DOHH2 (cell line): ENCODE results near the gene AMBRA1.

ENCODE experiments used
- H3F3A ChIP-seq: fragments of 200-600 bp; sonication (generic), shearing (Covaris generic); 2 replicates; pipeline ENCODE4 v1.6.0; 2016; ENCODE audit warnings: antibody characterized with exemption, mild to moderate bottlenecking; ENCODE audit not compliant: control insufficient read depth, insufficient read depth
- H3K27ac ChIP-seq: fragments of 200-600 bp; sonication (generic); 2 replicates; pipeline ENCODE4 v1.5.1; 2014; ENCODE audit warnings: low read depth, mild to moderate bottlenecking, low read length, moderate library complexity
- H3K27me3 ChIP-seq: fragments of 200-600 bp; sonication (generic); 2 replicates; pipeline ENCODE4 v1.6.1; 2014; ENCODE audit warnings: mild to moderate bottlenecking, low read length, mixed read lengths; ENCODE audit not compliant: control insufficient read depth
- H3K36me3 ChIP-seq: fragments of 200-600 bp; sonication (generic); 2 replicates; pipeline ENCODE4 v1.6.1; 2014; ENCODE audit warnings: mild to moderate bottlenecking, low read length, moderate library complexity, mixed read lengths; ENCODE audit not compliant: control insufficient read depth
- H3K4me1 ChIP-seq: fragments of 200-600 bp; sonication (generic); 2 replicates; pipeline ENCODE4 v1.6.1; 2014; ENCODE audit warnings: mild to moderate bottlenecking, low read length, mixed read lengths; ENCODE audit not compliant: control insufficient read depth
- H3K4me2 ChIP-seq: fragments of 200-600 bp; sonication (generic); 2 replicates; pipeline ENCODE4 v1.6.0; 2014; ENCODE audit warnings: mild to moderate bottlenecking, low read length, moderate library complexity
- H3K4me3 ChIP-seq: fragments of 200-600 bp; sonication (generic); 2 replicates; pipeline ENCODE4 v1.5.1; 2014; ENCODE audit warnings: mild to moderate bottlenecking, low read length, mixed read lengths
- H3K79me2 ChIP-seq: fragments of 200-600 bp; sonication (generic); 2 replicates; pipeline ENCODE4 v1.6.1; 2014; ENCODE audit warnings: mild to moderate bottlenecking, low read length, mixed read lengths; ENCODE audit not compliant: control insufficient read depth
- H3K9me2 ChIP-seq: fragments of 200-600 bp; sonication (generic); replicated peaks from 2 replicates; pipeline ENCODE4 v1.6.1; 2014; ENCODE audit warnings: mild to moderate bottlenecking, low read length, mixed read lengths; ENCODE audit not compliant: control insufficient read depth
- H3K9me3 ChIP-seq: fragments of 200-600 bp; sonication (generic); 2 replicates; pipeline ENCODE4 v1.6.1; 2014; ENCODE audit warnings: antibody characterized with exemption, low read length, mixed read lengths; ENCODE audit not compliant: control insufficient read depth, insufficient read depth
- H4K20me1 ChIP-seq: fragments of 200-600 bp; sonication (generic); 2 replicates; pipeline ENCODE4 v1.6.0; 2014; ENCODE audit warnings: low read depth, mild to moderate bottlenecking, antibody characterized with exemption, low read length, moderate library complexity; ENCODE audit not compliant: control insufficient read depth, insufficient read depth
- EZH2phosphoT487 ChIP-seq: fragments of 200-600 bp; sonication (generic); IDR thresholded peaks from 2 replicates; pipeline ENCODE4 v1.6.1; 2017; ENCODE audit warnings: borderline replicate concordance, mild to moderate bottlenecking, antibody characterized with exemption, low read length, moderate library complexity, mixed read lengths
- TF ChIP-seq, protein P1 (sequence below): fragments of 200-600 bp; sonication (generic); IDR thresholded peaks from one replicate; pipeline ENCODE4 v1.5.1; 2014; ENCODE audit warnings: antibody characterized with exemption, mild to moderate bottlenecking, low read depth, low read length; ENCODE audit not compliant: poor library complexity, severe bottlenecking

AMBRA1 gene

DNA sequence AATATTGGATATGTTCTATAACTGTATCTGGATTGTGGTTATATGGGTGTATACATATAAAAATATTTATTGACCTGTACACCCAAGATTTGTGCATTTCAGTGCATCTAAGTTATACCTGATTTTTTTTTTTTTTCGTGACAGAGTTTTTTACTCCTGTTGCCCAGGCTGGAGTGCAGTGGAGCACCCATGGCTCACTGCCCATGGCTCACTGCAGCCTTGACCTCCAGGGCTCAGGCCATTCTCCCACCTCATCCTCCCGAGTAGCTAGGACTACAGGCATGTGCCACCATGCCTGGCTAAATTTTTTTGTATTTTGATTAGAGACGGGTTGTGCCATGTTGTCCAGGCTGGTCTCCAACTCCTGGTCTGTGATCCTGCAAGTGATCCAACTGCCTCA lies 47.8 kb upstream of the AMBRA1 start:
- peaks cover 20% of the 10 kb centered on the region for H3K36me3 ChIP-seq
- H3K4me2 ChIP-seq = no peak overlapping the region
- no peaks in the 10 kb centered on the region for H3K79me2 ChIP-seq
- no peaks in the 10 kb centered on the region; the same call in 1 of the 2 replicates for H3F3A ChIP-seq
- H4K20me1 ChIP-seq = no peaks in the 10 kb centered on the region
- H3K9me3 ChIP-seq = no peaks in the 10 kb centered on the region
- H3K27me3 ChIP-seq = no peaks in the 10 kb centered on the region
- H3K4me3 ChIP-seq = no peak overlapping the region
- no peaks in the 10 kb centered on the region for H3K4me1 ChIP-seq
- no peak for TF ChIP-seq EZH2phosphoT487
- TF ChIP-seq, protein P1, sequence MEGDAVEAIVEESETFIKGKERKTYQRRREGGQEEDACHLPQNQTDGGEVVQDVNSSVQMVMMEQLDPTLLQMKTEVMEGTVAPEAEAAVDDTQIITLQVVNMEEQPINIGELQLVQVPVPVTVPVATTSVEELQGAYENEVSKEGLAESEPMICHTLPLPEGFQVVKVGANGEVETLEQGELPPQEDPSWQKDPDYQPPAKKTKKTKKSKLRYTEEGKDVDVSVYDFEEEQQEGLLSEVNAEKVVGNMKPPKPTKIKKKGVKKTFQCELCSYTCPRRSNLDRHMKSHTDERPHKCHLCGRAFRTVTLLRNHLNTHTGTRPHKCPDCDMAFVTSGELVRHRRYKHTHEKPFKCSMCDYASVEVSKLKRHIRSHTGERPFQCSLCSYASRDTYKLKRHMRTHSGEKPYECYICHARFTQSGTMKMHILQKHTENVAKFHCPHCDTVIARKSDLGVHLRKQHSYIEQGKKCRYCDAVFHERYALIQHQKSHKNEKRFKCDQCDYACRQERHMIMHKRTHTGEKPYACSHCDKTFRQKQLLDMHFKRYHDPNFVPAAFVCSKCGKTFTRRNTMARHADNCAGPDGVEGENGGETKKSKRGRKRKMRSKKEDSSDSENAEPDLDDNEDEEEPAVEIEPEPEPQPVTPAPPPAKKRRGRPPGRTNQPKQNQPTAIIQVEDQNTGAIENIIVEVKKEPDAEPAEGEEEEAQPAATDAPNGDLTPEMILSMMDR = no peak
- H3K27ac ChIP-seq = no peak overlapping the region
- no peaks in the 10 kb centered on the region for H3K9me2 ChIP-seq

DNA sequence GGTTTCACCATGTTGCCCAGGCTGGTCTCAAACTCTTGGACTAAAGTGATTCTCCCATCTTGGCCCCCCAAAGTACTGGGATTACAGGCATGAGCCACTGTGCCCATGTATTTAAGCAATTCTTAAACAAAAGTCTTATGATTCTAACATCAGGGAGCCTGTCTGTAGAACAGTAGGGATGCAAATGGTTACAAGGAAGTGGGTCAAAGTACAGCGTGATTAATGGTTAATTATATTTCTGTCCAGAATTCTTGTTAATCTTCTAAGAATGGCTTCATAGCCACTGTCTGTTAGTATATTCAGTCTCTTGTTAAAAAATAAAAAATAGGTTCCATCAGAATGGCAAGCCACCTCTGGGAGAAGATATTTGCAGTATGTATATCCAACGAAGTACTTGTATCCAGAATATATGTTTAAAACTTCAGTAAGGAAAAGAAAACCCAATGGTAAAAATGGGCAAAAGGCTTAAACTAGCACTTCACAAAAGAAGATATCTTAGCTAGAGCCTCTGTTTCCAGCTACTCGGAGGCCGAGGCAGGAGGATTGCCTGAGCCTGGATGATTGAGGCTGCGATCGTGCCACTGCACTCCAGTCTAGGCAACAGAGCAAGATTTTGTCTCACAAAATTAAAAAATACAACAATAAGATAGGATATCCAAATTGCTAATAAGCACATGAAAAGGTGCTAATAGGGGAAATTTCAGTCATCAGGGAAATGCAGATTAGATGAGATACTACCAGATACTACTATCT lies 46.4 kb upstream of the AMBRA1 start:
- Histone ChIP-seq H3K9me2 (no peaks in the 10 kb centered on the region), H3K4me1 (no peaks in the 10 kb centered on the region), H3K4me3 (no peak overlapping the region), H3K4me2 (no peak overlapping the region), H3K9me3 (no peaks in the 10 kb centered on the region), H3K36me3 (peaks cover 15% of the 10 kb centered on the region), H3K27me3 (no peaks in the 10 kb centered on the region), H4K20me1 (no peaks in the 10 kb centered on the region), H3F3A (no peaks in the 10 kb centered on the region; the same call in 1 of the 2 replicates), H3K79me2 (no peaks in the 10 kb centered on the region), H3K27ac (no peak overlapping the region)
- no peak for TF ChIP-seq EZH2phosphoT487
- TF ChIP-seq, protein P1 = no peak

DNA sequence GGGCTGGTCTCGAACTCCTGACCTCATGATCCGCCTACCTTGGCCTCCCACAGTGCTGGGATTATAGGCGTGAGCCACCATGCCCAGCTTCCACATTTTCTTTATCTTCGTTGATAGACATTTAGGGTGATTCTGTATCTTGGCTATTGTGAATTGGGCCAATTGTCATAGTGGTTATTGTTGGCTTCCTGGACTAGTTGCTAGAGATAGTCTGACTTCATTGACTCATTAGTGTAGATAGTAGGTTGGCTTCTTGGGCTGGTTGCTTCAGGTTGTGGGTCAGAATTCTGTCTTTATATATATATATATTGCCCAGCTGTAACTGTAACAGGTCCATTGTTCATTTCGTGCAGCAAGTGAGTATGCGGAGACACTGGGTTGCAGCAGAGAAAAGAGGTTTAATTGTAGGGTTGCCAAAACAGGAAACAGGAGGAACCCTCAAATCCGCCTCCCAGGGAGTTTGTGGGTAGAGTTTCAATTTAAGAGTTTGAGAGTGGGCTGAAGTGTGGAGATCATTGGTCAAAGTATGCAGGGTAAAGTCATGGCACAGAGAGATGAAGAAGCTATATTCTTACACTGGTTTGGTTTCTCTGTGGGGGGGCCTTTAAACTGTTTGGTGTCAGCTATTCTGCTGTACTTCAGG lies 45.5 kb upstream of the AMBRA1 start:
- no peaks in the 10 kb centered on the region for H4K20me1 ChIP-seq
- H3K9me3 ChIP-seq = no peaks in the 10 kb centered on the region
- H3K4me3 ChIP-seq = no peak overlapping the region
- TF ChIP-seq, protein P1 = no peak
- TF ChIP-seq EZH2phosphoT487 = no peak
- no peaks in the 10 kb centered on the region; the same call in 1 of the 2 replicates for H3F3A ChIP-seq
- no peaks in the 10 kb centered on the region for H3K4me1 ChIP-seq
- no peaks in the 10 kb centered on the region for H3K79me2 ChIP-seq
- H3K27me3 ChIP-seq = no peaks in the 10 kb centered on the region
- peaks cover 9% of the 10 kb centered on the region for H3K36me3 ChIP-seq
- H3K9me2 ChIP-seq = no peaks in the 10 kb centered on the region
- H3K4me2 ChIP-seq = no peak overlapping the region
- H3K27ac ChIP-seq = no peak overlapping the region
